GM18498 (cell line): Measurements from ENCODE around the gene ZNF37A.
"Not testable (repeated sequence)": the region's sequence is repeated elsewhere in the genome, so short reads cannot be mapped to it uniquely, and the experiment has no call there.

ENCODE experiments used
- ATAC-seq: cut with Tn5 transposase; IDR thresholded peaks from one replicate; pipeline ENCODE4 v1.9.1; 2021; ENCODE audit warnings: mild to moderate bottlenecking, moderate library complexity; ENCODE audit not compliant: unreplicated experiment

ZNF37A gene

DNA sequence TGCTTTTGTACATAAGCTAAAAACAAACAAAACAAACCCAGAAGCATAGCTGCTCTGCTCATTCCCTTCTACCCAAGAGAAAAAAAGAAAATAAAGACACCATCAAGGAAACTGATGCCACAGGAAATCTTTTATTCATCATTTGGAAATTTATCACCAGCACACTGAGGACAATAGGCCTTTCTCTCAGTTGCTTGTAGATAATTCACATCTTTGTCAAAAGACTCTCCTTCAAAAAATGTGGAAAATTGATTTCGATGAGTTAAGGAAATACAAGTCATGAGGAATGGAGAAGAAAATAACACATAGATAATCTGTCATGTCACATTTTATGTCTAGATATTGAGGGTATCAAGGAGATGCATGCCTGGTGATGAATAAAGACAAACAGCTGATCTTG is 53.5 kb downstream of the ZNF37A start:
- ATAC-seq = no peak

DNA sequence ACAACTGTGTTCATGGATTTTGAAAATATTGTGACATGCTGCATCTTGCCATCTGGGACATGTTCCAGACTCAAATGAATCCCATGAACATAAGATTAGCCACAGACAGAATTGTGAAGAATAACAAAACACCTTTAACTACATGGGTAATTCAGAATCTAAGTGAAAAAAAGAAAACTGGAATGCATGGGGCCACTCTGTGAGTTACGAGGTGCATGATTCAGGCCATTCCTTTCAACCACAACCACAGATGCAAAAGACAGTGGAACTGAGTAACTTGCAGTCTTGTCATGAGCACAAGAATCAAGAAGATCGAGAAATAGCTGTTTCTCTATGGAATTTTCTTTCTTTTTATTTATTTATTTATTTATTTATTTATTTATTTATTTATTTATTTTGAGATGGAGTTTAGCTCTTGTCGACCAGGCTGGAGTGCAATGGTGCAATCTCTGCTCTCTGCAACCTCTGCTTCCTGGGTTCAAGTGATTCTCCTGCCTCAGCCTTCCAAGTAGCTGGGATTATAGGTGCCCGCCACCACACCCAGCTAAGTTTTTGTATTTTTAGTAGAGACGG is 56.8 kb downstream of the ZNF37A start:
- not testable (repeated sequence) for ATAC-seq

DNA sequence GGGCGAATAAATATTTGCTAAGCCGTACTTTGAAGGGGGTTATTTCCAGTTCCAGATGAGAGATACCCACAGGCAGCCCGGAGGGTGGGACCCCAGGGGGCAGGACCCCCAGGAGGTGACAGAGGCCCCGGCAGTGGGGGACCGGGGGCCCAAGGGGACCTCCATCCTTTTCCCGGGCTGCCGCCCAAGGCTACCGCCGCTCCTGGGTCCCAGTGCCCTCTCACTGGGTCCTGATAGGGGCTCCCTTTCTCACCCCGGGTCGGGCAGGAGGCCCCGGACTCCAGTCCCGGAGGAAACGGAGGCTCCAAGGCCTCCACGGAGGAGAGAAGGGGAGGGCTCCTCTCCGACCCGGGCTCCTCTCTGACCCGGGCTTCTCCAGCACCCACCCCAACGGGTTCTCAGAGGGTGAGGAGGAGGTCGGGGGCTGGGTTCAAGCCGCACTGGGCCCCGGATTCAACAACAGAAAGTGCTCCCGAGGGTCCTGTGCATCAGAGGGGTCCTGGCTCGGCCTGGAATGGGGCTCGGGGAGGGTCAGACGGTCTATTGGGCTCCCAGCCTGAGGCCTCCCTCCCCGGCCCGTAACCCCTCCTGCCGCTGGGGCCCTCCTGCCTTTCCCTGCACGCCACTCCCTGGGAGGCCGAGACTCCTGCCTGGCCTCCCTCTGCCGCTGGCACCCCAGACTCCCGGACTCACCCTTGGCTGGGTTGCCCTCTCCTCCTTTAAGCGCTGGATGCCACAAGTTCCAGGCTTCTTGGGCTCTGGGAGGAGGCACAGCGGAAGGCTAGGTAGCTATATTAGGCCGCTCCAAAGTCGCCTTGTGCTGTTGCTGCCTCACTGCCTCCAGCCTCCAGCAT is 62.5 kb downstream of the ZNF37A start:
- no peak for ATAC-seq

DNA sequence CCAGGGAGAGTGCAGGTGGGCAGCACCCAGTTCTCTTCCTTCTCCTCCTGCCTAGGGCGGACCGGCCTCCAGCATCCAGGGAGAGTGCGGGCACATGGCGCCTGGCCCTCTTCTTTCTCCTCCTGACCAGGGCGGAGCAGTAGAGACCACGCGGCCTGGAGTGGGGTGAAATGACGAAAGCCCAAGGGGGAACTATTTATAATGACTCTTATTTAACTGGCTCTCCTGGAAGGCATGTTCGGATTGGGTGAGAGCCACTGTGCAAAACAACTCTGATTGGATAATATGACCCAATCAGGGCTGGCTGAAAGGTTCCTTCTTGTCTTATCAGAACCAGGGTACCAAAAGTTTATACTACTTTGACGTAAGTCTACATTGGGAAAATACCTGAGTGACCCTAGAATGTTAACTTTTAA is 63.1 kb downstream of the ZNF37A start:
- no peak for ATAC-seq

- no peak for ATAC-seq
Observed at GRCh38 chr10:38159004-38159403, 64.9 kb downstream of the ZNF37A start.

- no peak for ATAC-seq
Observed at GRCh38 chr10:38163617-38164016, 69.5 kb downstream of the ZNF37A start.

GRCh38 chr10:38174336-38174735 is 80.2 kb downstream of the ZNF37A start:
- no peak for ATAC-seq

GRCh38 chr10:38184477-38184876 is 90.3 kb downstream of the ZNF37A start:
- ATAC-seq = no peak
